Skeletal muscle cell (primary cell): Measurements from ENCODE around the gene CLIC6.

Experiments used
- DNase-seq: peaks from one replicate; pipeline ENCODE4 v3.0.0-alpha.2; 2010; ENCODE audit warnings: low read depth
- H3K4me3 ChIP-seq: 2 replicates; pipeline ENCODE4 v1.5.1; 2011; ENCODE audit warnings: low read depth, mild to moderate bottlenecking, control low read depth, low read length, moderate library complexity

CLIC6 gene

DNA sequence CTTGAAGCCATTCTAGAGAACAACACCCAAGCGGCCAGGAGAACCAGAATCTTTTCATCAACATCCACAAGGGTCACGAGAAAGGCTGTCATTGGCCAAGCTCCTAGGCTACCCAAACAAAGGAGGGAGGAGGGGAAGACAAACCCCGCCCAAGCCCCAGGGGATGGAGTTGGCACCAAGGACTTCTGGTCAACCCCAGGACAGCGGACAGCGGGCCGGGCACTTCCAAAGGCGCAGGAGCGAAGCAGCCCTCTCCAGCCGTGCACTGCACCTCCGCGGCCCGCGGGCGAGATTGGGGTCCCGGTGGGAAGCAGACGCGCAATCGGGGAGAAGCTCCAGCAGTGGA lies at the start of gene CLIC6:
CLIC6 (plus strand) TSS at position 192 of the 346 bp plus-strand sequence. CDS start 395 bp downstream, outside the sequence.
- peak within 1 kb of the TSS; percentile 21 for H3K4me3 ChIP-seq
- no peak for DNase-seq

GRCh38 chr21:34619841-34620665 lies 48.7 kb upstream of the CLIC6 start:
- DNase-seq, result no peak
- H3K4me3 ChIP-seq, result no peak overlapping the region

- no peak overlapping the region for H3K4me3 ChIP-seq
- DNase-seq, result no peak
Measured at GRCh38 chr21:34621434-34622350, 47.1 kb upstream of the CLIC6 start.

DNA sequence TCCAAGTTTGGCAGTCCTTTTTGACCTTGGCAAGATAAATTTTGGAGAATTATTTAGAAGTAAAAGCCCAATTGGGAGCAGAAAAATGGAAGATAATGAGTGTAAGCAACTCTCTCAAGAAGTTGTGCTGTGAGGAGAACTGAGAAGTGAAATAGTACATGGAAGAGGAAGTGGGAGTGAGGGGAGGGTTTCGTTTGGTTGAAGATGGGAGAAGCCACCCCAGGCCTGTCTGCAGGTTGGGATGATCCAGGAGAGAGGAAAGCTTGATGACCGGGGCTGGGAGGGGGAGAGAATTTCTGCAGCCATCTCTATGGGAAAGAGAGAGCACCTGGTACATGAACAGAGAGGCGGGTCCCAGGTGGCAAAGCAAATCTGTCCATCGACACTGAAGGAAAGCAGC lies 45.3 kb upstream of the CLIC6 start:
- no peak overlapping the region for H3K4me3 ChIP-seq
- DNase-seq, result no peak

DNA sequence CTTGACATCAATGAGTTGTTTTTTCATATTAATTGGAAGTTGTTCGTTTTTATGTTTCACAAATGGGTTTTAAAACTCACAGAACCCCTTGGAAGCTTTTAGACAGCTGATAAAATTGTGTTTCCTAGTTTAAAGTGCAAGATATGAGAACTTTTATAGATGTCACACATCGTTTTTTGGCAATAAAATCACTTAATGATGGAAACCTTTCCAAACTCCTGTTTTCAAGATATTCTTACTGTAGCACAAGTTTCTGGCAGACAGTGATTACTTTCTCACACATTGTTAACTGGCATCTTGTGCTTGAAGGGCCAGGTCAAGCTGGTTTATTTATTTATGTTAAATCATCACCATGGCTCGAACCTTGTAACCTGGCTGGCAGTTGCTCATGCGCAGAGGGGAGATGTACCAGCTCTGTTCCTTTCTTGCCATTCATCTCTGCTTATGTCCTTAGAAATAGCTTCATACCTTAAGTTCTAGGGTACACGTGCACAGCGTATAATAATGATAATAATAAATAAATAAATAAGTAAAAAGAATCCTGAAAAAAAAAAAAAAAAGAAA lies 43.7 kb upstream of the CLIC6 start:
- no peak for DNase-seq
- no peak overlapping the region for H3K4me3 ChIP-seq

GRCh38 chr21:34626131-34626530 lies 42.7 kb upstream of the CLIC6 start:
- no peak for DNase-seq
- H3K4me3 ChIP-seq, result no peak overlapping the region

- no peak for DNase-seq
Measured at GRCh38 chr21:34630536-34631143, 38.2 kb upstream of the CLIC6 start.

GRCh38 chr21:34632498-34632897 lies 36.3 kb upstream of the CLIC6 start:
- DNase-seq, result no peak
- H3K4me3 ChIP-seq, result no peak overlapping the region

More at GRCh38 chr21:34630536-34631143, 38.2 kb upstream of the CLIC6 start:
- no peak overlapping the region for H3K4me3 ChIP-seq

DNA sequence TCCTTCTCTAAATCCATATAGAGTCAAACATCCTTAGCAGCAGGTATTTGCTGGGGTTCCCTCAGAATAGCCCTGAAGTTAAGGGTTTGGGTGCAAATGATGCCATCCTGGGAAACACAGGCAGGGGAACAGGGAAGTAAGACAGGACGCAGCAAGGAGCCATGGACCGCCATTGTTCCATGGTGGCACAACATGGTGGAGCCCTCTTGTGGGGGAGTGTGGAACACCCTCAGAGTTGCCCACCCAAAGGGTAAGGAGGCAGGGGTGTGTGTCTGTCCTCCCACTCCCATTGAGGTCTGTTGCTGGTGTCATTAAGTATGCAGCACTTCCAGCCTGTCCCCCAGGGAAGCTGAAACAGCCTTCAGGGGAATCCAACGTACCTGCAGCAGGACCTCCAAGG lies 33.5 kb upstream of the CLIC6 start:
- no peak for DNase-seq
- no peak overlapping the region for H3K4me3 ChIP-seq

DNA sequence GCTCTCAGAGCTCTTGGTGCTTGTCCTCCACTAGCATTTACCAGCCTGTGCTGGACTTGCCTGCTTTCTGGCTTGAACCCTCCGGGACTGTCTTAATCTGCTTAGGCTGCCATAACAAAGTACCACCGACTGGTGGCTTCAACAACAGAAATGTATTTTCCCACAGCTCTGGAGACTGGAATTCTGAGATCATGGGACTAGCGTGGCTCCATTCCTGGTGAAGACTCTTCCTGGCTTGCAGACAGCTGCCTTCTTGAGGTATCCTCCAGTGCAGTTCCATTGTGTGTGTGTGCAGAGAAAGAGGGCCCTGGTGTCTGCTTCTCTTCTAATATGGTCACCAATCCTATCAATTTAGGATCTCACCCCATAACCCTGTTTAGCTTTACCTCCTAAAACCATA lies 31.8 kb upstream of the CLIC6 start:
- no peak overlapping the region for H3K4me3 ChIP-seq
- no peak for DNase-seq

- no peak for DNase-seq
- H3K4me3 ChIP-seq, result no peak overlapping the region
Measured at GRCh38 chr21:34639250-34639649, 29.5 kb upstream of the CLIC6 start.

GRCh38 chr21:34639882-34640788 lies 28.7 kb upstream of the CLIC6 start:
- no peak for DNase-seq
- H3K4me3 ChIP-seq, result no peak overlapping the region

DNA sequence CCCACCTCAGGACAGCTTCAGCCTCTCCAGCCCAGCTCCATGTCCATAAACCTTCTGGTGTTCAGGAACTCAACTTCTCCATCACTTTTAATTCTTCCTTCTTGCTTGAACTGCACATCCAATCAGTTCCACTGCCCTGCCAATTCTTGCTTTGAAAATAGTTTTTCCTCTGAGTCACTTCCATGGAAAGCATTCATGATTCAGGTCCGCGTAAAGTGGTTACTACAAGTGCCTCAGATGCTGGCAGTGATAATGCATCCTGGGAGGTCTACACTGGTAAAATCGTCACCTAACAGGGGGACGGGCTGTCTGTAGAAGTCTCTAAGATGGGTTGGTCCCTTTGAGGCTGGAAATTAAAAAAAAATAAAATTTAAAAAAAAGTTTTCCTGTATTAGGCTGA lies 27.9 kb upstream of the CLIC6 start:
- DNase-seq, result peak; percentile 24
- no peak overlapping the region for H3K4me3 ChIP-seq

GRCh38 chr21:34642211-34643075 lies 26.4 kb upstream of the CLIC6 start:
- DNase-seq, result no peak
- H3K4me3 ChIP-seq, result no peak overlapping the region

- no peak for DNase-seq
- no peak overlapping the region for H3K4me3 ChIP-seq
Measured at GRCh38 chr21:34644825-34645224, 24.0 kb upstream of the CLIC6 start.

DNA sequence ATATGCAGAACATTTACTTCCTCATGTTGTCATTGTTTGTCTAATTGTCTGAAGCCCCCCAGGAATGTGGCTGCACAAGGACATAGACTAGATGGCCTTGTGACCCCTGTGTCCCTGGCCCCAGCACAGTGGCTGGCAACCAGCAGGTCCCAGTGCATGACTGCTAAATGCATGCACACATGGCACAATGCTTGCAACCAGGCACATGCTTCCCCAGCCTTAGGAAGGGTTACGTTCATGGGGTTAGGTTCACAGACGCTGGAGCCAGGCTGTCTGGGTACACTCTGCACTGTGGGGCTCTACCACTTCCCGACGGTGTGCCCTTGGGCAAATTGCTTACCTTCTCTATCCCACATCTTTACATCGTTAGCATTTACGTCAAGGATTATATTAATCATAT lies 21.2 kb upstream of the CLIC6 start:
- no peak for DNase-seq
- no peak overlapping the region for H3K4me3 ChIP-seq

- DNase-seq, result no peak
- no peak overlapping the region for H3K4me3 ChIP-seq
Measured at GRCh38 chr21:34648739-34649297, 20.0 kb upstream of the CLIC6 start.

DNA sequence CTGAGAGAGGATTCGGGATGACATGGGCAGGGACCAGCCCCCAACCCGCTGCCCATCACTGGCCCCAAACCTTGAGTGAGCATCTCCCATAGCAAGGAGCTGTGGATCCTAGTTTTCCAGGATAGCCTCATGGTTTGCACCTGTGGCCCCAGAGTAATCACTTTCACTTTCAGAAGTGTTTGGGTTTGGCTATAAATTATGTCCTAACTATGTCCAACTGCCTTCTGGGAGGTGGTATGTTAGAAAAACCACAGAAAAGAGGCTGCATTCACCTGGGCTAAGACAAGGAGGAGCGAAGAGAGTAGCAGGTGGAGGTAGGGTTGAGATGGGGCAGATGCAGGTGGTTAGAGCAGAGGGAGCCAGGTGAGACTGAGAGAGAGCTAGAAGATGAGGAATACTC lies 19.4 kb upstream of the CLIC6 start:
- no peak for DNase-seq
- no peak overlapping the region for H3K4me3 ChIP-seq
